Measurements from ENCODE around the gene ATP6V1G3. TPM values are rescaled to one million over a fixed set of nuclear protein-coding genes. Genes with fewer than 3 reads are reported as not detected.
A peak's percentile ranks its signal among the peaks of the same experiment; 100 is the strongest.
"Not testable (repeated sequence)": the region's sequence is repeated elsewhere in the genome, so short reads cannot be mapped to it uniquely, and the experiment has no call there.

Gene ATP6V1G3
- total RNA-seq, 5 donors from 2014 or later (not counting 1 experiment from before 2014, with no cell fraction given): not detected

GRCh38 chr1:198528364-198528763 is 12.1 kb downstream of the ATP6V1G3 start:
- no peaks in the 10 kb centered on the region for H3K9me3 ChIP-seq
- ATAC-seq (replicated peaks in 1 of 4) (no peak), DNase-seq (no peak)
- H3K27ac ChIP-seq (ENCODE audit: low read length): no peak overlapping the region
- no peaks in the 10 kb centered on the region for H3K36me3 ChIP-seq (ENCODE audit: control insufficient read depth in 2 of 2, extremely low read depth in 1 of 2, insufficient read depth in 1 of 2, low read length in 1 of 2)
- peaks cover 4 to 29% of the 10 kb centered on the region in 2 experiments for H3K4me1 ChIP-seq (ENCODE audit: control insufficient read depth in 1 of 2, extremely low read depth in 1 of 2, insufficient read depth in 2 of 2, low read length in 2 of 2)
- Mint-ChIP-seq H3K9me3 (peaks cover 0 to 8% (median 0%) of the 10 kb centered on the region in 3 donors), H3K36me3 (peaks cover 5% of the 10 kb centered on the region), H3K4me3 (no peak overlapping the region), H3K27me3 (no peaks in the 10 kb centered on the region), H3K4me1 (peaks cover 66 to 87% (median 68%) of the 10 kb centered on the region in 3 donors), H3K27ac (no peak overlapping the region)
- ChIA-PET CTCF (no interaction called here), POLR2A (no interaction called here)
- no peaks in the 10 kb centered on the region for H3K27me3 ChIP-seq (replicated peaks in 1 of 2; ENCODE audit: control insufficient read depth in 2 of 2, extremely low read depth in 1 of 2, insufficient read depth in 2 of 2, low read length in 1 of 2)
- no peak overlapping the region for H3K4me3 ChIP-seq (ENCODE audit: control insufficient read depth in 1 of 2, extremely low read depth in 1 of 2, low read length in 1 of 2)
- WGBS (ENCODE audit: insufficient coverage): no CpG with 5 or more reads among the region's 1 CpG

GRCh38 chr1:198524556-198524955 is 15.9 kb downstream of the ATP6V1G3 start:
- Mint-ChIP-seq H3K27me3 (no peaks in the 10 kb centered on the region), H3K4me3 (peak overlapping the region; percentile 75 to 91 (median 76)), H3K9me3 (no peaks in the 10 kb centered on the region), H3K4me1 (peaks cover 77 to 82% (median 79%) of the 10 kb centered on the region in 3 donors), H3K27ac (peak overlapping the region; percentile 92 to 96), H3K36me3 (no peaks in the 10 kb centered on the region)
- H3K4me3 ChIP-seq (ENCODE audit: control insufficient read depth in 1 of 2, extremely low read depth in 1 of 2, low read length in 1 of 2): no peak overlapping the region
- ChIA-PET POLR2A (interaction anchor here (0.5 to 1.3 kb wide), 8 partner anchors 15 to 365 kb away, joined by 3 to 4 read pairs (median 3); no protein-coding TSS in a partner anchor), CTCF (interaction anchor here (0.6 to 1.8 kb wide), 6 partner anchors 82 to 765 kb away, joined by 3 to 9 read pairs (median 6); no protein-coding TSS in a partner anchor)
- H3K27ac ChIP-seq (ENCODE audit: low read length): peak overlapping the region; percentile 58
- no peaks in the 10 kb centered on the region for H3K36me3 ChIP-seq (ENCODE audit: control insufficient read depth in 2 of 2, extremely low read depth in 1 of 2, insufficient read depth in 1 of 2, low read length in 1 of 2)
- peaks cover 17 to 43% of the 10 kb centered on the region in 2 experiments for H3K4me1 ChIP-seq (ENCODE audit: control insufficient read depth in 1 of 2, extremely low read depth in 1 of 2, insufficient read depth in 2 of 2, low read length in 2 of 2)
- H3K27me3 ChIP-seq (replicated peaks in 1 of 2; ENCODE audit: control insufficient read depth in 2 of 2, extremely low read depth in 1 of 2, insufficient read depth in 2 of 2, low read length in 1 of 2): no peaks in the 10 kb centered on the region
- no peaks in the 10 kb centered on the region for H3K9me3 ChIP-seq
- DNase-seq (no peak), ATAC-seq (replicated peaks in 1 of 4) (no peak)
- no CpG with 5 or more reads among the region's 2 CpGs for WGBS (ENCODE audit: insufficient coverage)

- Mint-ChIP-seq H3K4me1 (peaks cover 79 to 85% (median 80%) of the 10 kb centered on the region in 3 donors), H3K27ac (peak overlapping the region; percentile 92 to 96), H3K4me3 (peak overlapping the region; percentile 75 to 91 (median 76))
- peak in 16 of 35 experiments; percentile 4 to 35 (median 16) for DNase-seq
- H3K9me3 ChIP-seq; H3K27me3 Mint-ChIP-seq; H3K36me3 Mint-ChIP-seq; H3K36me3 ChIP-seq (ENCODE audit: control insufficient read depth in 2 of 2, extremely low read depth in 1 of 2, insufficient read depth in 1 of 2, low read length in 1 of 2); H3K9me3 Mint-ChIP-seq; H3K27me3 ChIP-seq (replicated peaks in 1 of 2; ENCODE audit: control insufficient read depth in 2 of 2, extremely low read depth in 1 of 2, insufficient read depth in 2 of 2, low read length in 1 of 2): not testable (repeated sequence)
- Histone ChIP-seq H3K4me3 (ENCODE audit: control insufficient read depth in 1 of 2, extremely low read depth in 1 of 2, low read length in 1 of 2) (peak overlapping the region; percentile 16 to 52), H3K27ac (ENCODE audit: low read length) (peak overlapping the region; percentile 58), H3K4me1 (ENCODE audit: control insufficient read depth in 1 of 2, extremely low read depth in 1 of 2, insufficient read depth in 2 of 2, low read length in 2 of 2) (peaks cover 20 to 47% of the 10 kb centered on the region in 2 experiments)
- WGBS (ENCODE audit: insufficient coverage): 72% methylated on average over 3 of the region's 10 CpGs
- ChIA-PET POLR2A (interaction anchor here in 1 of 2 donors (0.5 to 1.3 kb wide), 5 partner anchors 97 to 165 kb away, joined by 3 to 4 read pairs (median 4); no protein-coding TSS in a partner anchor), CTCF (interaction anchor here (0.6 to 1.8 kb wide), 4 partner anchors 82 to 765 kb away, joined by 3 to 9 read pairs (median 6); no protein-coding TSS in a partner anchor)
- peak in 1 of 4 experiments; percentile 22 for ATAC-seq (replicated peaks in 1 of 4)
Measured at GRCh38 chr1:198524127-198524526, 16.4 kb downstream of the ATP6V1G3 start.

- ChIA-PET CTCF (interaction anchor here (0.6 to 1.9 kb wide), 25 partner anchors 11 to 1002 kb away, joined by 3 to 15 read pairs (median 4); no protein-coding TSS in a partner anchor), POLR2A (interaction anchor here (0.6 to 1.7 kb wide), 9 partner anchors 10 to 1007 kb away, joined by 3 to 9 read pairs (median 4); no protein-coding TSS in a partner anchor)
- H3K4me3 Mint-ChIP-seq: peak overlapping the region; percentile 75 to 91 (median 76)
- H3K4me3 ChIP-seq (ENCODE audit: control insufficient read depth in 1 of 2, extremely low read depth in 1 of 2, low read length in 1 of 2): peak overlapping the region; percentile 16 to 52
- H3K9me3 ChIP-seq: no peaks in the 10 kb centered on the region
- no peaks in the 10 kb centered on the region for H3K27me3 ChIP-seq (replicated peaks in 1 of 2; ENCODE audit: control insufficient read depth in 2 of 2, extremely low read depth in 1 of 2, insufficient read depth in 2 of 2, low read length in 1 of 2)
- H3K36me3 ChIP-seq (ENCODE audit: control insufficient read depth in 2 of 2, extremely low read depth in 1 of 2, insufficient read depth in 1 of 2, low read length in 1 of 2): no peaks in the 10 kb centered on the region
- H3K36me3 Mint-ChIP-seq: no peaks in the 10 kb centered on the region
- H3K27me3 Mint-ChIP-seq: no peaks in the 10 kb centered on the region
- H3K27ac Mint-ChIP-seq: peak overlapping the region; percentile 92 to 96
- WGBS (ENCODE audit: insufficient coverage): no CpG with 5 or more reads among the region's 2 CpGs
- ATAC-seq (replicated peaks in 1 of 4) (peak; percentile 28 to 67 (median 52)), DNase-seq (peak in 6 of 35 experiments; percentile 2 to 74 (median 11))
- H3K9me3 Mint-ChIP-seq: no peaks in the 10 kb centered on the region
- peaks cover 85 to 92% (median 86%) of the 10 kb centered on the region in 3 donors for H3K4me1 Mint-ChIP-seq
- peaks cover 20 to 49% of the 10 kb centered on the region in 2 experiments for H3K4me1 ChIP-seq (ENCODE audit: control insufficient read depth in 1 of 2, extremely low read depth in 1 of 2, insufficient read depth in 2 of 2, low read length in 2 of 2)
- peak overlapping the region; percentile 58 for H3K27ac ChIP-seq (ENCODE audit: low read length)
Measured at GRCh38 chr1:198523182-198523950, 17.1 kb downstream of the ATP6V1G3 start.

GRCh38 chr1:198520524-198521254 is 19.8 kb downstream of the ATP6V1G3 start:
- peak overlapping the region; percentile 55 to 69 (median 68) for H3K4me3 Mint-ChIP-seq
- no peaks in the 10 kb centered on the region for H3K9me3 ChIP-seq
- CTCF ChIA-PET: interaction anchor here (0.6 to 3.0 kb wide), 8 partner anchors 9 to 165 kb away, joined by 3 to 16 read pairs (median 4); partner anchors contain the start of gene PTPRC (in 1 of the 2)
- POLR2A ChIA-PET: interaction anchor here (0.6 to 2.1 kb wide), 10 partner anchors 9 to 771 kb away, joined by 3 to 11 read pairs (median 3); no protein-coding TSS in a partner anchor
- H3K4me3 ChIP-seq (ENCODE audit: control insufficient read depth in 1 of 2, extremely low read depth in 1 of 2, low read length in 1 of 2): peak overlapping the region; percentile 15 to 34
- peak overlapping the region; percentile 79 for H3K27ac ChIP-seq (ENCODE audit: low read length)
- DNase-seq (peak in 2 of 35 experiments; percentile 3 to 56), ATAC-seq (replicated peaks in 1 of 4) (peak; percentile 50 to 77 (median 74))
- H3K9me3 Mint-ChIP-seq: no peaks in the 10 kb centered on the region
- H3K27ac Mint-ChIP-seq: peak overlapping the region; percentile 90
- WGBS (ENCODE audit: insufficient coverage): no CpG with 5 or more reads among the region's 5 CpGs
- no peaks in the 10 kb centered on the region for H3K27me3 Mint-ChIP-seq
- no peaks in the 10 kb centered on the region for H3K27me3 ChIP-seq (replicated peaks in 1 of 2; ENCODE audit: control insufficient read depth in 2 of 2, extremely low read depth in 1 of 2, insufficient read depth in 2 of 2, low read length in 1 of 2)
- no peaks in the 10 kb centered on the region for H3K36me3 ChIP-seq (ENCODE audit: control insufficient read depth in 2 of 2, extremely low read depth in 1 of 2, insufficient read depth in 1 of 2, low read length in 1 of 2)
- peaks cover 67 to 81% (median 70%) of the 10 kb centered on the region in 3 donors for H3K4me1 Mint-ChIP-seq
- H3K36me3 Mint-ChIP-seq: no peaks in the 10 kb centered on the region
- H3K4me1 ChIP-seq (ENCODE audit: control insufficient read depth in 1 of 2, extremely low read depth in 1 of 2, insufficient read depth in 2 of 2, low read length in 2 of 2): peaks cover 23 to 49% of the 10 kb centered on the region in 2 experiments
